A673 (cell line): ENCODE results near the gene SESN2.

Source experiments
- CTCF ChIP-seq: fragments of 300-800, 200-600 bp; sonication (generic); conservative IDR thresholded peaks from 2 replicates; pipeline ENCODE4 v1.5.1; 2017; ENCODE audit warnings: low read depth, mild to moderate bottlenecking, antibody characterized with exemption, low read length, moderate library complexity, mixed read lengths
- EZH2 ChIP-seq: fragments of 200-600 bp; sonication (generic); IDR thresholded peaks from 2 replicates; pipeline ENCODE4 v1.6.1; 2017; ENCODE audit warnings: borderline replicate concordance, low read depth, mild to moderate bottlenecking, mixed read lengths, antibody characterized with exemption, low read length; ENCODE audit not compliant: poor library complexity, severe bottlenecking

- TF ChIP-seq CTCF (no peak), EZH2 (no peak)
These were observed 50.4 kb downstream of the SESN2 start for GRCh38 chr1:28309702-28310101.
